Vagina (tissue), 2 donors: ENCODE results near the gene RGS19. TPM values are rescaled to one million over a fixed set of nuclear protein-coding genes. Genes with fewer than 3 reads are reported as not detected.

Source experiments
- DNase-seq, 2 donors: peaks; one replicate each; pipeline ENCODE4 v3.0.0-alpha.2; 2017; ENCODE audit errors: extremely low spot score in 2 of 2
- H3K27ac ChIP-seq: fragments of 200-600 bp; sonication (generic); one replicate; pipeline ENCODE4 v1.5.1; 2019
- H3K27me3 ChIP-seq: fragments of 200-600 bp; sonication (generic); one replicate; pipeline ENCODE4 v1.5.1; 2019
- H3K36me3 ChIP-seq, 2 donors: fragments of 200-600 bp; sonication (generic); one replicate each; pipeline ENCODE4 v1.5.1; 2017 to 2019
- H3K4me1 ChIP-seq: fragments of 200-600 bp; sonication (generic); one replicate; pipeline ENCODE4 v1.5.1; 2019
- H3K4me3 ChIP-seq, 2 donors: fragments of 200-600 bp; sonication (generic); 1 replicate in 1 of 2; 2 replicates in 1 of 2; pipeline ENCODE4 v1.5.1; 2016 to 2019
- H3K9me3 ChIP-seq: fragments of 200-600 bp; sonication (generic); one replicate; pipeline ENCODE4 v1.5.1; 2019
- POLR2A ChIP-seq, 2 donors: fragments of 450-650 bp; IDR thresholded peaks; one replicate each; pipeline ENCODE4 v1.6.1; 2017; ENCODE audit warnings: antibody characterized with exemption in 2 of 2, mild to moderate bottlenecking in 2 of 2, moderate library complexity in 2 of 2
- POLR2AphosphoS5 ChIP-seq, 2 donors: sonication (generic); formaldehyde crosslinking; IDR thresholded peaks; one replicate each; pipeline ENCODE4 v1.9.0; 2017; ENCODE audit warnings: antibody characterized with exemption in 2 of 2, mild to moderate bottlenecking in 2 of 2, low read depth in 1 of 2; ENCODE audit not compliant: insufficient read depth in 1 of 2
- intact Hi-C: fragments of 100-400 bp; cut with DNase I; formaldehyde crosslinking; loops from one replicate; pipeline ENCODE4 v1.15.1; 2023
- total RNA-seq: library from RNA; depleted of rRNA; stranded (reverse); fragments of >200 nt; gene quantifications from one replicate; pipeline ENCODE4 v1.2.3, GENCODE V29; 2016
- TF ChIP-seq, protein P1 (sequence below), 3 experiments: fragments of 450-650 bp in 2 of 3; fragments of 200-600 bp in 1 of 3; sonication (generic) in 1 of 3; IDR thresholded peaks; one replicate each; pipeline ENCODE4 v1.5.1; 2017 to 2019; ENCODE audit warnings: antibody characterized with exemption in 3 of 3, mild to moderate bottlenecking in 2 of 3, moderate library complexity in 2 of 3

The RGS19 gene
- total RNA-seq, 1 donor from 2014 or later = 20.6 TPM

- Histone ChIP-seq H3K4me1 (no peaks in the 10 kb centered on the region), H3K27ac (no peak overlapping the region), H3K4me3 (no peak overlapping the region), H3K27me3 (no peaks in the 10 kb centered on the region), H3K36me3 (peaks cover 0 to 94% of the 10 kb centered on the region in 2 donors), H3K9me3 (no peaks in the 10 kb centered on the region)
- DNase-seq = no peak
- intact Hi-C loops = no loop called here
- no peak for TF ChIP-seq POLR2A (IDR thresholded peaks at IDR 0.05)
- TF ChIP-seq, protein P1, sequence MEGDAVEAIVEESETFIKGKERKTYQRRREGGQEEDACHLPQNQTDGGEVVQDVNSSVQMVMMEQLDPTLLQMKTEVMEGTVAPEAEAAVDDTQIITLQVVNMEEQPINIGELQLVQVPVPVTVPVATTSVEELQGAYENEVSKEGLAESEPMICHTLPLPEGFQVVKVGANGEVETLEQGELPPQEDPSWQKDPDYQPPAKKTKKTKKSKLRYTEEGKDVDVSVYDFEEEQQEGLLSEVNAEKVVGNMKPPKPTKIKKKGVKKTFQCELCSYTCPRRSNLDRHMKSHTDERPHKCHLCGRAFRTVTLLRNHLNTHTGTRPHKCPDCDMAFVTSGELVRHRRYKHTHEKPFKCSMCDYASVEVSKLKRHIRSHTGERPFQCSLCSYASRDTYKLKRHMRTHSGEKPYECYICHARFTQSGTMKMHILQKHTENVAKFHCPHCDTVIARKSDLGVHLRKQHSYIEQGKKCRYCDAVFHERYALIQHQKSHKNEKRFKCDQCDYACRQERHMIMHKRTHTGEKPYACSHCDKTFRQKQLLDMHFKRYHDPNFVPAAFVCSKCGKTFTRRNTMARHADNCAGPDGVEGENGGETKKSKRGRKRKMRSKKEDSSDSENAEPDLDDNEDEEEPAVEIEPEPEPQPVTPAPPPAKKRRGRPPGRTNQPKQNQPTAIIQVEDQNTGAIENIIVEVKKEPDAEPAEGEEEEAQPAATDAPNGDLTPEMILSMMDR (IDR thresholded peaks at IDR 0.05) = no peak
- no peak for TF ChIP-seq POLR2AphosphoS5 (IDR thresholded peaks at IDR 0.05; ENCODE audit: insufficient read depth in 1 of 2, low read depth in 1 of 2)
Measured at GRCh38 chr20:64027981-64028685, 51.2 kb downstream of the RGS19 start.

DNA sequence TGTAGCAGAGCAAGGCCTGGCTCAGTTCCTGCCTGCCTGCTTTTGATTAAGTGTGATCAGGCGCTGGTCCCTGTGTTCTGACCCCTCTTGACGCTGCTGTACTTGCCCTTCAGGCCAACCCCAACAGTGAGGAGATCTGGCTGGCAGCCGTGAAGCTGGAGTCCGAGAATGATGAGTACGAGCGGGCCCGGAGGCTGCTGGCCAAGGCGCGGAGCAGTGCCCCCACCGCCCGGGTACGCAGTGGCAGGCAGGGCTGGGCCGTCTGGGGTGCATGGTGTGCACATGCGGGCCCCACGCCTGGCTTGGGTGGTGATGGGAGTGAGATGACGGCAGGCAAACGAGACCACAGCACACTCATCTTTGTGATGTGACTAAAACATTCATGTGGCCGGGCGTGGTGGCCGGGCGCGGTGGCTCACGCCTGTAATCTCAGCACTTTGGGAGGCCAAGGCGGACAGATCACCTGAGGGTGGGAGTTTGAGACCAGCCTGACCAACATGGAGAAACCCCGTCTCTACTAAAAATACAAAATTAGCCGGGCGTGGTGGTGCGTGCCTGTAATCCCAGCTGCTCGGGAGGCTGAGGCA is 53.4 kb downstream of the RGS19 start:
- Histone ChIP-seq H3K36me3 (peaks cover 0 to 91% of the 10 kb centered on the region in 2 donors), H3K4me3 (no peak overlapping the region), H3K4me1 (no peaks in the 10 kb centered on the region), H3K27me3 (no peaks in the 10 kb centered on the region), H3K27ac (no peak overlapping the region), H3K9me3 (no peaks in the 10 kb centered on the region)
- TF ChIP-seq, protein P1 (IDR thresholded peaks at IDR 0.05) = no peak
- no peak for TF ChIP-seq POLR2AphosphoS5 (IDR thresholded peaks at IDR 0.05; ENCODE audit: insufficient read depth in 1 of 2, low read depth in 1 of 2)
- TF ChIP-seq POLR2A (IDR thresholded peaks at IDR 0.05) = no peak
- DNase-seq = no peak
- intact Hi-C loops = no loop called here

DNA sequence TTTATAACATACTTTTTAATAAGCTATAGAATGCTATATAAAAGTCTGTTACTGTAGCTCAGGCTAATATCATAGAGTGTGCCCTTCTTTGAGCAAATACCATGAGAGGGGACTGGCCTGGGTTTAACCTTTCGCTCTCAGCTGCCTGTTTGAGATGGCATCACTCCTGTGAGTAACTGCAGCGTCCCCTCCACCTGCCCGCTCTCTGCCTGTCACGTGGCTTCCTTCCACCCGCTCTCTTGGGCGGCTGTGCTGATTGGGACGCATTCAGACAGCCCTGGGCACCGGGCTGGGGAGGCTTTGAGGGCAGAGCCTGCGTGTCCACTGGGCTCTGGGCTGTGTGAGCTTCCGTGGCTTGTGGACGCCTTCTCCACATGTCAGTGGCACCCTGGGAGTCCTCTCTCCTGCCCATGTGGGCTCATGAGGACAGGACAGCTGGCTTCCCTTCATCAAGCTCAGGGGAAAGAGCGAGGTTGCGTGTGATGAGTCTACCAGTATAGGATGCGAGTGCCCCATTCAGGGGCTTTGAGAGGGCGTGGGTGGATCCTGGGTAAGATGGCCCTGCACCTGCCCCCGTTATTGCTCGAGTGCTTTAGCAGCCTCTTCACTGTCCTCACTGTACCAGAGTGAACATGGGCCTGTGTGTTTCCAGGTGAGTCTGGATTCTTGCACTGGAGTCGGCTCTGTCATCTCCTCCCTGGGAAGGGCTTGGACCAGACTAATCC is 54.1 kb downstream of the RGS19 start:
- H3K27me3 ChIP-seq = no peaks in the 10 kb centered on the region
- H3K36me3 ChIP-seq = peaks cover 0 to 86% of the 10 kb centered on the region in 2 donors
- intact Hi-C loops = no loop called here

DNA sequence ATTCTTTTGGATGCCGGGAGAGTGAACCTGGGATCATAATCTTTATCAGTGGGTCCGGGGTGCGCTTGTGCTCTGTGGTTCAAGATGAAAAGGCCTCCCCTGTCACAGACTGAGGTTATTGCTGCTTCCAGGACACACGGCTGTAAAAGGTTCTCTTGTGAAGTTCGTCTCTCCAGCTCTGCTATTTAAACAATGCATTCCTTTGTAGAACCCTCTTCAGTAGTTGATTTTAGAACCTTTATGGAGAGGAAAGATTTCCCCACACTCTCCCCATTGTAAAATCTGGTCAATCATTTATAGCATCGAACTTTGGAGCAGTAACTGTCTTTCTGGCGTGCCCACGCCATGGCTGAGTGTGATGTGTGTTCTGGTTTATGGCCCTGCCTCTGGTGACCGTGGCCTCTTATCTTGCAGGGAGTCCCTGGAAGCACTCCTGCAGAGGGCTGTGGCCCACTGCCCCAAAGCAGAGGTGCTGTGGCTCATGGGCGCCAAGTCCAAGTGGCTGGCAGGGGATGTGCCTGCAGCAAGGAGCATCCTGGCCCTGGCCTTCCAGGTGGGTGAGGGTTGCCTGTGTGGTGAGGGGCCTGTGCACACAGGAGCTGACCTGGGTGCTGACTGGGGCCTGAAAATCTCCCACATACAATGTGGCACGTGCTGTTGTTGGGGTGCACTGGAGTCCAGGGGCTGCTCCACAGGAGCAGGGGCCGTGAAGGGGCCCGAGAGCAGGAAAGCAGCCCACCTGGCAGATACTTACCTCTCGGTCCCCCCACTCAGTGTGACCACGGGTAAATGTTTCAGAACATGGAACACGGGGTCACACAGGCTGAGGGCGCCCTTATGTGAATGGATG is 55.0 kb downstream of the RGS19 start:
- Histone ChIP-seq H3K9me3 (no peaks in the 10 kb centered on the region), H3K36me3 (peaks cover 0 to 86% of the 10 kb centered on the region in 2 donors), H3K4me3 (no peak overlapping the region), H3K4me1 (no peaks in the 10 kb centered on the region), H3K27ac (no peak overlapping the region), H3K27me3 (no peaks in the 10 kb centered on the region)
- intact Hi-C loops = no loop called here
- no peak for DNase-seq
- TF ChIP-seq, protein P1 (IDR thresholded peaks at IDR 0.05) = no peak
- TF ChIP-seq POLR2AphosphoS5 (IDR thresholded peaks at IDR 0.05; ENCODE audit: insufficient read depth in 1 of 2, low read depth in 1 of 2) (no peak), POLR2A (IDR thresholded peaks at IDR 0.05) (no peak)

More for the DNA sequence above, 54.1 kb downstream of the RGS19 start:
- no peak for DNase-seq
- Histone ChIP-seq H3K4me1 (no peaks in the 10 kb centered on the region), H3K27ac (no peak overlapping the region), H3K9me3 (no peaks in the 10 kb centered on the region), H3K4me3 (no peak overlapping the region)
- TF ChIP-seq POLR2A (IDR thresholded peaks at IDR 0.05) (no peak), POLR2AphosphoS5 (IDR thresholded peaks at IDR 0.05; ENCODE audit: insufficient read depth in 1 of 2, low read depth in 1 of 2) (no peak)
- TF ChIP-seq, protein P1 (IDR thresholded peaks at IDR 0.05) = no peak
